ENCODE measurements around the gene RAB40B.

RAB40B gene

GRCh38 chr17:82716203-82717010 lies 17.9 kb upstream of the RAB40B start, which contains the start of gene FN3KRP:
Gene FN3KRP, plus strand, starts transcription at chr17:82716706. Its CDS starts 50 bp downstream, at chr17:82716756.
- DNase-seq (ENCODE audit: low read depth in 2 of 2): peak; percentile 74 to 81

DNA sequence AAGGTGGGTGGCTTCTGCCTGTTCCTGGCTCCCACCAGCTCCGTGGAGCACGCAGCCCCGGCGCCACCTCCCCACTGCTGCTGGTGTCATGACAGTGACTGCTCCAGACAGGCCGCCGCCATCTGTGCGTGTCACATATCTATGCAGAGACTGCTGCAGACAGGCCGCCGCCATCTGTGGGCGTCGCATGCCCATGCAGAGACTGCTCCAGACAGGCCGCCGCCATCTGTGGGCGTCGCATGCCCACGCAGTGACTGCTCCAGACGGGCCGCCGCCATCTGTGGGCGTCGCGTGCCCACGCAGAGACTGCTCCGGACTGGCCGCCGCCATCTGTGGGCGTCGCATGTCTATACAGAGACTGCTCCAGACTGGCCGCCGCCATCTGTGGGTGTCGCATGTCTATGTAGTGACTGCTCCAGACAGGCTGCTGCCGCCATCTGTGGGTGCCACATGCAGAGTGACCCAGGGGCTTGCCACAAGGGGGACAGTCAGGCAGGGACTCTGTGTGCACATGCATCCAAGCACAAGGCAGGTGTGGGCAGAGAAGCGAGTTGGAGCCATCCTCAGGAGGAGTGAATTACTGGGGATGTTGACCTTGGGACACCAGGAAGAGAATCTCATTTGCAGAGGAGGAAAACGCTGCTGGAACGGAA lies 14.7 kb upstream of the RAB40B start:
- no peak for DNase-seq (ENCODE audit: low read depth in 2 of 2)

DNA sequence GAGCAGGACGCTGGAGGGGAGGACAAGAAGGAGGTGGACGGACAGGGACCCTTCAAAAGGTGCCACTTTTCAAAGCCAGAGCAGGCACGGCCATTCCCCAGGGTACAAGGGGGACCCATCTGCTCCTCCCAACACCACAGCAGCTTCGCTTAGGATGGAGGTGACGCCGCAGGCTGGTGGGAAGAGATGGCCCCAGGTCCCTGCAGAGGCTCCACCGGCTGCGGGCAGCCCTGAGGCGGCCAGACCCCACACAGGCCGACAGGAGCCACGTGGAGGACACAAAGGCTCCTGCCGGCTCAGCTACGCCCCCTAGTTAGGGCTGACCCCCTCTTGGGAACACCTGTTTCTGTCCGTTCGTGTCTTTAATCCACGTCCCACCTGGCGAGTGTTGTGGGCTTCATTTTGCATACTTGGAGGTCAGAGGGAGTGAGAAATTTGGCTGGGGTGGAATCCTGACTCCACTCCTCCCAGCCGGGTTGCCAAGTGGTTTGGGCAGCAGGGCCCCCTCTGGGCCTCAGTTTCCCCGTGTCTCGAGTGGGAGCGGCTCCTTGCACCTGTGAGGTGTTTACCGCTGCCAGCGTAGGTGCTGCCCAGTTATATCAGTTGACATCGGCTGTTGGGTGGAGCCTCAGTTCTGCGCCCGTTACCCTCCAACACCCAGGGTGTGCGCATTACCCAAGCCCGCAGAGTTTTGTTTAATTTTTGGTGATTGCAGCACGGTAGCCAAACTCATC lies 12.2 kb upstream of the RAB40B start:
- DNase-seq (ENCODE audit: low read depth in 2 of 2): no peak

DNA sequence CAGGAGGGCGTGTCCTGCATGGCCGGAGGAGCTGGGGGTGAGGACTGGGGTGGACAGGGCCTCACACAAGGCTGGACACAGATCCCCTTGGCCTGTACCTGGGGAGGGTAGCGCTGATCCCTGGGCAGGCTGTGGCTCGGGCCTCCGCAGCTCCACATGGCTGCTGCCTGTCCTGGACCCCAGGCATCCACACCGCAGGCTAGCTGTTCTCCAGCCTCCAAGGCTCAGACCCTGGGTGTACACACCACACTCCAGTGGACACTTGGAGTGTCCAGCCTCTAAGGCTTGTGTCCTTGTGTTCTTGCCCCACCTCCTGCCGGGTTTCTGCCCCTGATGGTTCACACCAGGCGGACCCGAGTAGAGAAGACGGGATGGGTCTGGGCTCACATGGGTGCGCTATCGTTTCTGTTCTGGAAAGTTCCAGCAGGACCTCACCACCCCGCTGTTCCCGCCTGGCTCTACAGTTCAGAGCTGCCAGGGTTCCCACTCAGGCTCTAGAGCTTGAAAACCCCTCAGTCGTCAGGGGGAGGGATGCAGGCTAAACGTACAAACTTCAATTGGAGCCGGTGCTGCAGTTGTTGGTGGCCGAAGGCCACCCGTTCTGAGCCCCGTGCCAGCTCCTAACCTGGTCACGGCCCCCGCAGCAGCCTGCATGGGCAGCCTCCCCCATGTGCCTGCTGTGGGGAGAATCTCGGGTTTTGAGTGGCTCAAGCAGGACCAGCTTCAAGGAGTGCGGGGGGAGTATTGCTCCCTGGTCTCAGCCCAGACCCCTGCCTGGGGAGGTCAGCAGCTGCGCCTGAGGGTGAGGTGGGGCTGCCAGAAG lies 11.4 kb upstream of the RAB40B start:
- no peak for DNase-seq (ENCODE audit: low read depth in 2 of 2)

DNA sequence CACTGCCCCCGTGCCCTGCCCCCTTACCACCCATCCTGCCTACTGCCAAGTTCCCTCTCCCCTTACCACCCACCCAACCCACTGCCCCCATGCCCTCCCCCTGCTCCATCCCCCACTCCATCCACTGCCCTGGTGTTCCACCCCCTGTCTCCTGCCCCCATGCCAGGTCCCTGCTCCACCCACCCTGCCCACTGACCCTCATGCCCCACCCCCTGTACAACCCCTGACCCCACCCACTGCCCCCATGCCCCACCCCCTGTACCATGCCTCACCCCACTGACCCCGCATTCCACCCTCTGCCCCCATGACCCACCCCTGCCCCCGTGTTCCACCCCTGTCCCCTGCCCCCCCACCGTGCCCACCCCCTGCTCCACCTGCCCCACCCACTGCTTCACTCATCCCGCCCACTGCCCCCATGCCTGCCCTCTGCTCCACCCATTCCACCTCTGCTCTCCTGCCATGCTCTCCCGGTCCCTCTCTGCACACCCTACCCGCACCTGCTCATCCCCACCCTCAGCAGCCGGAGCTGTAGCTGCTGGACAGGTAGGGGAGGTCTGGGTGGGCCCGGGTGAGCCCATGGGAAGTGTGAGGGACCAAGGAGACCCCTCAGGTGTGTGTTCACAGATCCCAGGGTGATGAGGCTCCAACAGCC lies 10.7 kb upstream of the RAB40B start:
- DNase-seq (ENCODE audit: low read depth in 2 of 2): no peak

- no peak for DNase-seq (ENCODE audit: low read depth in 2 of 2)
Observed at GRCh38 chr17:82705756-82706155, 7.3 kb upstream of the RAB40B start.

- no peak for DNase-seq (ENCODE audit: low read depth in 2 of 2)
Observed at GRCh38 chr17:82704886-82705285, 6.4 kb upstream of the RAB40B start.

DNA sequence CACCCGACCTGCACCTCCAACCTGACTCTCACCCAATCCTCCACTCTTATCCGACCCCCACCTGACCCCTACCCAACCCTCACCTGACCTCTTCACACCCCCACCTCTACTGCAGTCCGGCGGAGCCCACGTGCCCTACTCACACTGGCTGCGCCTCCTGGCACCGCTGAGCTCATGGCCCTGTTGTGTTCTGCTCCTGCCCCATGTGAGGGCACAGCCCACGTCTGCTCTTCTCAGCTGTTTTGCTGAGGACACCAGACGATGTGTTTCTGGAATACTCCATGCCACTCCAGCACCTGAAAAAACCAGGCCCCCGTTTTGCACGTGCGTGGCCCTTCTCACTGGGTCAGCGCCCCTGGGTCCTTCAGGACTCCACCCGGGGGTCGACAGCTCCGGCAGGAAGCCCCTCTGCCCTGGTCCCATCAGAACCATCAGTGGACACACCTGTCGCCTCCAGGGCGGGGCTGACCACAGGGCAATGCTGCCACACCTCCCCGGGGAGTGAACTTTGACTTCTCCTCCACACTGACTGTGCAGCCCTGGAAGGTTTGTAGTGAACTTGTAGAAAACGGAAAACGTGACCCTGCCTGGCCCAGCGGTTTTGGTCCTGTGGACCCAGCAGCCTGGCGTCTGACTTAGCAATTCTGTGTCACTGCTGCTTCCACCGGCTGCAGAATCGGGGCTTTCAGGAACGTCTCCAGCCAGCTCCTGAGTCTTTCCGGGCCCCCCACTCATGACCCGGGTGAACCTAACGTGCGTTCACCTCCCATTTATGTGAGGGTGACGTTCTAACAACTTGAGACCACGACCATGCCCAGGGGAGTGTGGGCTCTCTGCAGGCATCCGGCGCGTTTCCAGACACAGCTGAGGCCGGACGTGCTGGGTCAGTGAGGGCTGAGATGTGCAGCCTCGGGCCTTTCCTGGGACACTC lies 5.7 kb upstream of the RAB40B start:
- DNase-seq (ENCODE audit: low read depth in 2 of 2): no peak

DNA sequence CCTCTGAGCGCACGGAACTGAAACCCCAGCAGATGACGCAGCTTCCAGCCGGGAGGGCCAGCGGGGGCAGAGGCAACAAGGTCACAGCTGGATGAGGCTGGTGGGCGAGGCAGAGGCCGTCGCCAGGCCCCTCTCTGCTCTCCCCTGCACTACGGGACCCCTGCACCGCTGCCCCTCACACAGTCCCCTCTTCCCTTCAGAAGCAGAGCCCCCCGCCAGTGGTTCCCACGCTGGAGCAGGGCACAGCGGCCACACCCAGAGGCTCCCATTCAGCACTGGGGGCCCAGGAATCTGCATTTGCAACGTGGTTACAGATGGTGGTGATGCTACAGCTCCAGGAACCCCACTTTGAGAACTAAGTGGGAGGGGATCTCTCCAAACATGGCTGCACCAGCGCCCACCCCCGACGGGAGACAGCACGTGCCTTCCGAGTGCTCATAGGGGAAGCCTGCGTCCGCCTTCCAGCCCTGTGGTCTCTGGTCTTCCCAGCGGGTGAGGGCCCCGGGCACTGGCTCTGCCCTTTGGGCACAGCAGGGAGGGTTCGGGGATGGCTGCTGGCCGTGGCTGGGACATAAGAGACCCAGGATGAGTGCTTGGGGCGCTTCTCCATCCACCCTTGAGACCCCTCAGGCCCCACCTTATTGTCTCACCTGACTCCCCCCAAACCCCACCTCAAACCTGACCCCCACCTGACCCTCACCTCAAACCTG lies 4.7 kb upstream of the RAB40B start:
- no peak for DNase-seq (ENCODE audit: low read depth in 2 of 2)

DNA sequence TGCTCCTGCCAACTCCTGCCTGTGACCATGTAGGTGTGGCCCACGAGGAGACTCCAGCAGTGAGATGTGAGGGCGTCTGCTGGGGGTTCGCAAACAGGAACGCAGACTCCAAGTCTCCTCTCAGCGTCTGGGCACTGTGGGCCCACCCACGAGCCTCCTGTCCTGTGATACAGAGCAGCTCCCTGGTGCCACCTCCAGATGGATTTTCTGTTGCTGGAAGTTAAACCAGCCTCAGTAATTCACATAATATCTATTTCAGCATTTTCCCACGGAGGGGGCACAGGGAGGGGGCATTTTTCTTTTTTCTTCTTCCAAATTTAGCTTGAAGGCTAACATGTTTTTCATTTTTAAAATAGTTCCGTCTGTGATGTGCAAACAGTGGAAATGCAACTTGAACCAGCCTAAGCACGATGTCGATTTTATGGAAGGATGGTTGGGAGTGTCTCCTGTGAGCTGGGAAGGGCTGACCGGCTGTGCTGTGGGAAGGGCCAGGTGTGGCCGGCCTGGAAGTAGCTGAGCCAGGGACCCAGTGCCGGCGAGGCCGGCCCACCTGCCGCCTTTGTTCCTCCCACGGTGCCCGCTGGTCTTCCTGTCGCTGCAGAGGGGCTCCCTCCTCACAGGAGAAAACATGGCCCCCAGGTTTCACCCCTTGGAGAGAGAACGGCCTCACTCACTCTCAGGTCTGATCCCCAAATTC lies 3.9 kb upstream of the RAB40B start:
- DNase-seq (ENCODE audit: low read depth in 2 of 2): no peak

GRCh38 chr17:82699551-82699950 lies 1.1 kb upstream of the RAB40B start:
- no peak for DNase-seq (ENCODE audit: low read depth in 2 of 2)

DNA sequence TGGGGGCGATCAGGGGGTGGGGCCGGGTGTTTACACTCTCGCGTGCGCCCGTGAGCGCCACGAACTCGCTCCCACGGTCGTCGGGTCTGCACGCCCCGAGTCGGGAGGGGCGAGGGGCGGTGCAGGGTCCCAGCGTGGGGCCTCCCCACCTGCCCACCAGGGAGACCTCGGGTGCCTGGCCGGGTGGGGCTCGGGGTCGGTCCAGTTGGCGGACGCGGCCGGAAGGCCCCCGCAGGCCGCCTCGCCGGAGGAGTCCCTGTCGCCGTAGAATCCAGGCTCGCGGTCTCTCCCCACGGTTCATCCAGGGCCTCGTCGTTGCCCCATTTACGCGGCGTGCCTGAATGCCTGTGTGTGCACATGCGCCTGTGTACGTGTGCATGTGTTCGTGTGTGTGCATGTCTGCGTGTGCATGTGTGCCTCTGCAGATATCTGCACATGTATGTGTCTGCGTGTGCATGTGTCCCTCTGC lies 510 bp upstream of the RAB40B start:
- no peak for DNase-seq (ENCODE audit: low read depth in 2 of 2)

- no peak for DNase-seq (ENCODE audit: low read depth in 2 of 2)
Observed at GRCh38 chr17:82697808-82698064, 762 bp downstream of the RAB40B start.

DNA sequence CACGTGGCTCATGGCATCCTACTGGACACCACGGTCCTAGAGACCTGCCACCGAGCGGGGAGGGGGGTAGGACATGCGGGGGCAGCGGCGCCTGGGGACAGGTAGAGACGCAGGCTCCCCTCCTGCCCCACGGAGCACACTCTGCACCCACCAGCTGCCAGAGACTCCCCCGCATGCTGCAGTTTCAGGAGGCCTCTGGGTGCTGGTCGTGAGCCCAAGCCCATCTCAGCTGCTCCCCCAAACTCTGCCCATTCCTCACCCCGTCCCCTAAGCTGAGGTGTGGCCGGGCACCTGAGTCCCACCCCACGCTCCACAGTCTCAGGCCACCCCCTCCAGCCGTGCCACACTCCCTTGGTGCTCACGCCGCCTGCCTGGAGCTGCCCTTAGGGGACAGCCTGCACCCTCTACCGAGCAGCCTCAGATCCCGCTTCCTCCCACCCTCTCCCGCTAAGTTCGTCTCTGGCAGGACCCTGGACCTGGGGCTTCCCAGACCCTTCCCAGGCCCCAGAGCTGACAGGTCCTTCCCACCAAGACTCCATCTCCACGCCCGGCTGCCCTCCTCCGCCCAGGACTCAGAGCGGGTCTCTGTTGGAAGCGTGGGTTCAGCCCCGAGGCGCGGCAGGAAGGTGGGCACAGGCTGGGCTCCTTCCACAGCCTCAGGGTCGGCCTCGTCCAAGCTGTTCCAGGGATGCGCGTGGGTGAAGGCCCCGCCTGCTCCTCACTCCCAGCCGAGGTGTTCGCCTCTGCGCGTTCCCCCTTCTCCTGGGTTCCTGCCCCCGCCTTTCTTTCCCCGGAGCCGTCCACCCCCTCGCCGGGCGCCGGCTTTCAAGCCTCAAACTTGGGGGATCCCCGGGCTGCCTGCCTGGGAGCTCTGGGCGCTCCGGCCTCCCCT lies 1.3 kb downstream of the RAB40B start:
- DNase-seq (ENCODE audit: low read depth in 2 of 2): no peak

- no peak for DNase-seq (ENCODE audit: low read depth in 2 of 2)
Observed at GRCh38 chr17:82696259-82696658, 2.2 kb downstream of the RAB40B start.

GRCh38 chr17:82694647-82695046 lies 3.9 kb downstream of the RAB40B start:
- no peak for DNase-seq (ENCODE audit: low read depth in 2 of 2)

- DNase-seq (ENCODE audit: low read depth in 2 of 2): no peak
Observed at GRCh38 chr17:82693168-82693867, 5.2 kb downstream of the RAB40B start.
